ENCODE measurements around the gene KIRREL1.

DNA sequence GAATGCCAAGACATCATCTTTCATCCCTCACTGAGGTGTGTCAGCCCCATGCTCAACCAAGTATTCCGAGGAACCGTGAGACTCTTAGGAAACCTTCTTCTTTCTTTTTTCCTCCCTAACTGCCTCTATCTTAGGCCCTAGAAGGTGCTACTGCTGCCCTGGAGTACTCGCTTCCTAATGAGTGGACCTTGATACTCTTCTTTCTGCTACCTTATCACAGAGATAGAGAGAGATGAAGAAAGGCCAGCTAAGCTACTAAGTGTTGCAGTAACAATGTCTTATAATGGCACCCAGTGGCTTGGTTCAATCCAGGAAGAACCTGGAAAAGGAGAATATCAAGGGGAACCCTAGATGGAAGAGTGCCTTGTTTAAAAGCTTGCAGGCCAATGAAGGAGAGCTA is 86.6 kb downstream of the KIRREL1 start:
- no peak for TF ChIP-seq POLR2A (IDR thresholded peaks at IDR 0.05; ENCODE audit: low read depth, low read length)
- no peak for TF ChIP-seq POLR2AphosphoS5 (IDR thresholded peaks at IDR 0.05; ENCODE audit: low read depth, low read length)
- TF ChIP-seq PAX5 (IDR thresholded peaks at IDR 0.05; ENCODE audit: insufficient read depth, low read length, severe bottlenecking): no peak
- TF ChIP-seq TAF1 (IDR thresholded peaks at IDR 0.05; ENCODE audit: low read depth, low read length): no peak
